MCF 10A (cell line): ENCODE data around the gene EEF1A2. TPM values are rescaled to one million over a fixed set of nuclear protein-coding genes. Genes with fewer than 3 reads are reported as not detected.
A peak's percentile ranks its signal among the peaks of the same experiment; 100 is the strongest.

Experiments used
- Bru-seq: library from RNA; stranded (reverse); fragments of 400-500 nt; gene quantifications from one replicate; lab custom pipeline; 2021; lab: Mats Ljungman, UMichigan
- BruChase-seq, 2 experiments: library from RNA; stranded (reverse); fragments of 400-500 nt; gene quantifications; one replicate each; lab custom pipeline; 2021; lab: Mats Ljungman, UMichigan
- BruUV-seq: library from RNA; stranded (reverse); fragments of 400-500 nt; replicated peaks from 2 replicates; lab custom pipeline; 2021; lab: Mats Ljungman, UMichigan
- CTCF ChIA-PET: fragments of 300-600 bp; sonication (Branson Sonifier 250); formaldehyde crosslinking; extraction: SDS; loops from one replicate; lab custom pipeline; 2021; ENCODE audit warnings: antibody characterized with exemption, inconsistent platforms; lab: Yijun Ruan, JAX
- POLR2A ChIA-PET: fragments of 300-600, 350-650 bp; sonication (Branson Sonifier 250); formaldehyde crosslinking; extraction: SDS; loops from one replicate; lab custom pipeline; 2020; ENCODE audit warnings: antibody characterized with exemption, inconsistent platforms; lab: Yijun Ruan, JAX
- DNase-seq: peaks from one replicate; pipeline ENCODE4 v3.0.0-alpha.2; 2018; ENCODE audit not compliant: unreplicated experiment
- H3K27ac Mint-ChIP-seq: one replicate; pipeline ENCODE4 v1.8.0; 2022; ENCODE audit warnings: mild to moderate bottlenecking, low read depth, mixed read lengths; ENCODE audit not compliant: unreplicated experiment
- H3K27me3 Mint-ChIP-seq: one replicate; pipeline ENCODE4 v1.8.0; 2022; ENCODE audit warnings: mixed read lengths; ENCODE audit not compliant: insufficient read depth, unreplicated experiment
- H3K36me3 Mint-ChIP-seq: one replicate; pipeline ENCODE4 v1.8.0; 2022; ENCODE audit warnings: mild to moderate bottlenecking, moderate library complexity, mixed read lengths; ENCODE audit not compliant: insufficient read depth, unreplicated experiment
- H3K4me1 Mint-ChIP-seq: one replicate; pipeline ENCODE4 v1.8.0; 2022; ENCODE audit warnings: mixed read lengths; ENCODE audit not compliant: insufficient read depth, unreplicated experiment
- H3K4me3 Mint-ChIP-seq: one replicate; pipeline ENCODE4 v1.8.0; 2022; ENCODE audit warnings: mild to moderate bottlenecking, moderate library complexity, mixed read lengths; ENCODE audit not compliant: unreplicated experiment
- H3K9me3 Mint-ChIP-seq: one replicate; pipeline ENCODE4 v1.8.0; 2022; ENCODE audit warnings: mixed read lengths; ENCODE audit not compliant: unreplicated experiment
- CTCF ChIP-seq: fragments of 200-600 bp; IDR thresholded peaks from one replicate; pipeline ENCODE4 v1.8.0; 2022; ENCODE audit warnings: antibody characterized with exemption, mild to moderate bottlenecking; ENCODE audit not compliant: unreplicated experiment
- intact Hi-C: fragments of 100-400 bp; cut with micrococcal nuclease; formaldehyde crosslinking; loops from 2 replicates; pipeline ENCODE4 v1.14.1; 2022
- long read RNA-seq: library from polyadenylated mRNA; stranded (forward); transcript quantifications from one replicate; pipeline ENCODE4 v2.0.0, GENCODE V29; 2022
- total RNA-seq: library from RNA; stranded (reverse); gene quantifications from 2 replicates; pipeline ENCODE4 v1.2.3, GENCODE V29; 2022

EEF1A2 gene
- total RNA-seq (3.3 and 9.9 TPM in 2 replicates), Bru-seq, nascent RNA (percentile 29 among the genes with signal in this experiment), BruChase-seq, experiment 1, labeled RNA remaining after a 6-hour chase (percentile 27 among the genes with signal in this experiment), BruChase-seq, experiment 2, labeled RNA remaining after a 2-hour chase (percentile 27 among the genes with signal in this experiment)
- long read RNA-seq, partial matches to known transcripts = 0 of 4 reads
- long read RNA-seq, other reads (novel, unspliced or antisense) = 0 of 4 reads

GRCh38 chr20:63498960-63499337 is at the start of gene EEF1A2:
Gene EEF1A2 (minus strand): TSS chr20:63499083. CDS start chr20:63497763, 1,320 bp downstream.
- POLR2A ChIA-PET = no interaction called here
- Mint-ChIP-seq H3K4me3 (peak within 1 kb of the TSS; percentile 31), H3K4me1 (no peaks in the 10 kb centered on the region), H3K36me3 (no peaks in the 10 kb centered on the region), H3K27me3 (no peaks in the 10 kb centered on the region), H3K9me3 (no peaks in the 10 kb centered on the region), H3K27ac (no peak within 1 kb of the TSS)
- BruUV-seq = no TSS peak
- CTCF ChIA-PET = no interaction called here
- TF ChIP-seq CTCF = no peak
- intact Hi-C loops = no loop called here
- DNase-seq = no peak

- no peak overlapping the region for H3K27ac Mint-ChIP-seq
- intact Hi-C loops = no loop called here
- no TSS peak for BruUV-seq
- no peak overlapping the region for H3K4me3 Mint-ChIP-seq
- no peak for DNase-seq
- H3K27me3 Mint-ChIP-seq = no peaks in the 10 kb centered on the region
- peaks cover 19% of the 10 kb centered on the region for H3K4me1 Mint-ChIP-seq
- peaks cover 6% of the 10 kb centered on the region for H3K36me3 Mint-ChIP-seq
- POLR2A ChIA-PET = no interaction called here
- TF ChIP-seq CTCF = no peak
- CTCF ChIA-PET = interaction anchor here (0.7 kb wide), 1 partner anchor 12 kb away, joined by 3 read pairs; no protein-coding TSS in a partner anchor
- H3K9me3 Mint-ChIP-seq = no peaks in the 10 kb centered on the region
These were observed 49.7 kb upstream of the EEF1A2 start for GRCh38 chr20:63548542-63548941.

GRCh38 chr20:63547725-63548480 is 49.0 kb upstream of the EEF1A2 start, which contains the start of gene SRMS:
Gene SRMS (minus strand): TSS chr20:63547749. CDS start chr20:63547463, 286 bp downstream.
- ChIA-PET POLR2A (no interaction called here), CTCF (interaction anchor here (0.7 to 1.3 kb wide), 2 partner anchors 9 to 13 kb away, joined by 3 read pairs; no protein-coding TSS in a partner anchor)
- intact Hi-C loops = no loop called here
- peak; percentile 34 for DNase-seq
- H3K36me3 Mint-ChIP-seq = peaks cover 7% of the 10 kb centered on the region
- no TSS peak for BruUV-seq
- H3K4me3 Mint-ChIP-seq = no peak within 1 kb of the TSS
- no peak within 1 kb of the TSS for H3K27ac Mint-ChIP-seq
- H3K27me3 Mint-ChIP-seq = no peaks in the 10 kb centered on the region
- peaks cover 21% of the 10 kb centered on the region for H3K4me1 Mint-ChIP-seq
- no peaks in the 10 kb centered on the region for H3K9me3 Mint-ChIP-seq
- no peak for TF ChIP-seq CTCF

GRCh38 chr20:63546956-63547724 is 48.3 kb upstream of the EEF1A2 start:
- Mint-ChIP-seq H3K27ac (no peak overlapping the region), H3K4me3 (no peak overlapping the region), H3K27me3 (no peaks in the 10 kb centered on the region), H3K4me1 (peaks cover 21% of the 10 kb centered on the region), H3K36me3 (peaks cover 7% of the 10 kb centered on the region), H3K9me3 (no peaks in the 10 kb centered on the region)
- no peak for TF ChIP-seq CTCF
- BruUV-seq = no TSS peak
- intact Hi-C loops = no loop called here
- POLR2A ChIA-PET = no interaction called here
- DNase-seq = no peak
- CTCF ChIA-PET = interaction anchor here (0.6 to 1.3 kb wide), 3 partner anchors 8 to 427 kb away, joined by 3 to 5 read pairs (median 3); no protein-coding TSS in a partner anchor
